GM19397 (cell line): ENCODE measurements around the gene CD101.

Experiments used
- ATAC-seq: cut with Tn5 transposase; IDR thresholded peaks from one replicate; pipeline ENCODE4 v1.9.1; 2021; ENCODE audit warnings: mild to moderate bottlenecking, moderate library complexity; ENCODE audit not compliant: unreplicated experiment

Gene CD101

DNA sequence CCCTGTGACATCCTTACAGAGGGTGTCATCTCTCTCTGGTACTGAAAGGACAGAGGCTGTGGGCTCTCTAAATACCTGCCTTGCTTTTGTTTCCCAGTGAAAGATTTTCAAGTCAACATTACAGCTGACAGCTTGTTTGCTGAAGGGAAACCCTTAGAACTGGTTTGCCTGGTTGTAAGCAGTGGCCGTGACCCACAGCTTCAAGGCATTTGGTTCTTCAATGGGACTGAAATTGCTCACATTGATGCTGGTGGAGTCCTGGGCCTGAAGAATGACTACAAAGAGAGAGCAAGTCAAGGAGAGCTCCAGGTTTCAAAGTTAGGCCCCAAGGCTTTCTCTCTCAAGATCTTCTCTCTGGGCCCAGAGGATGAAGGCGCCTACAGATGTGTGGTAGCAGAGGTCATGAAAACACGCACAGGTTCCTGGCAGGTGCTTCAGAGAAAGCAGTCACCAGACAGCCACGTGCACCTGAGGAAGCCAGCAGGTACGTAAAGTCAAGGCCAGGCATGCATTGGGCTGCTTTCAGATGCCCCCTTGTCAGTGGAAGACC, 11.8 kb downstream of the CD101 start:
- no peak for ATAC-seq

DNA sequence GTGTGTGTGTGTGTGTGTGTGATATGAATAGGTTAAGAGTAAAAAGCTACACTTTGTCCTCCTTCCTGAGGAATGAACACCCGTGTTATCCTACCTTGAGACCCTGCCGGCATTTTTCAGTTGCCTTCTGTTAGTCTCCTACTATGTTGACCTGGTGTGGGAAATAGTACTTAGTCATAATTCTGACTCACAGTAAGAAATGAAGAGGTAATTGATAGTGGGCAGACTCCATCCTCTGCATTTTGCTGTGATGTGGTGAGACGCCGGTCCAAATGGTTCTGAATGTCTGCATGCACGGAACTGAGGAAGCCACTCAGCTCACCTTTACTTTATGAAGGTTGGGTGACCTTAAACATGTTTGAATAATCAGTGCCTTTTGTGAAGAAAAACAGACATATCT, 12.6 kb downstream of the CD101 start:
- ATAC-seq: no peak

DNA sequence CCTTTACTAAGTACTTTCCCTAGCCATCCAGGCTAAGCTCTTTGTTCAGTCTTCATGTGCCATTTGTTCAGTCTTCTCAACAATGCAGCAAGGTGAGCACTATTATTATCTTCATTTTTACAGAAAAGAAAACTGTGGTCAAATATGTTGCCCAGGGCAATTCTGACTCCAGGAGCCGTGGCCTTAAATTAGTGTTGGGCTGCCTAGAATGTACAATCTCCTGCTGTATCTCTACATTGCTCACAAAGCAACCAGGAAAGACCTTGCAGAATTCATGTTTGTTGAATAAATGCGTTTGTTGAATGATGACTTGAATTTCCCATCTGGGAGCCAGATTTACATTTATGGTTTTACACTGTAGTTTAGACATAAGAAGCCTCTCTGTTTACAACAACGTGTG, 14.2 kb downstream of the CD101 start:
- ATAC-seq: no peak

DNA sequence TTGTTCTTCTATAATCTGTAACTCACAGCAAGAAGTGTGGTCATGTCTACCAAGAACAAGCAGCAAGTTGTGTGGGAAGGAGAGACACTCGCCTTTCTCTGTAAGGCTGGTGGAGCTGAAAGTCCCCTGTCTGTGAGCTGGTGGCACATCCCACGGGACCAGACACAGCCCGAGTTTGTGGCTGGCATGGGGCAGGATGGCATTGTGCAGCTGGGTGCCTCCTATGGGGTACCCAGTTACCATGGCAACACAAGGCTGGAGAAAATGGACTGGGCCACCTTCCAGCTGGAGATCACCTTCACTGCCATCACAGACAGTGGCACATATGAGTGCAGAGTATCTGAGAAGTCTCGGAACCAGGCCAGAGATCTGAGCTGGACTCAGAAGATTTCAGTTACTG, 15.5 kb downstream of the CD101 start:
- no peak for ATAC-seq

DNA sequence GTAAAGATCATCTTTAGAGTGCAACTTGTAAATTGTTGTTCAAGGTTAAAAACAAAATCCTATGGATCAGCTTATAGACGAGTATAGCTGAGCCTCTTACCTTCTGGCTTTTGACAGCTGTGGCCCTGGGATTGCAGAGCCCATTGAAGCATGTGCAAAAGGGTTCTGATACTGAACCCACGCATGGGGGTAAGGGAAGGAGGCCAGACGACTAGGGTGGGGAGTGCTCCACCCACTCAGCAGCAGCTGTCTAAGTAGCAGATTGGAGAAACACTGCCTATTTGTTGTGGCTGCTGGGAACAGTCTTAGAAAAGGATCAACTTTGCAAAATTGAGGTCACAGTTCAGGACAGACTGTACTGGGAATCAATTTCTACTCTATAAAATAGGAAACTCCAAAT, 16.1 kb downstream of the CD101 start:
- no peak for ATAC-seq

DNA sequence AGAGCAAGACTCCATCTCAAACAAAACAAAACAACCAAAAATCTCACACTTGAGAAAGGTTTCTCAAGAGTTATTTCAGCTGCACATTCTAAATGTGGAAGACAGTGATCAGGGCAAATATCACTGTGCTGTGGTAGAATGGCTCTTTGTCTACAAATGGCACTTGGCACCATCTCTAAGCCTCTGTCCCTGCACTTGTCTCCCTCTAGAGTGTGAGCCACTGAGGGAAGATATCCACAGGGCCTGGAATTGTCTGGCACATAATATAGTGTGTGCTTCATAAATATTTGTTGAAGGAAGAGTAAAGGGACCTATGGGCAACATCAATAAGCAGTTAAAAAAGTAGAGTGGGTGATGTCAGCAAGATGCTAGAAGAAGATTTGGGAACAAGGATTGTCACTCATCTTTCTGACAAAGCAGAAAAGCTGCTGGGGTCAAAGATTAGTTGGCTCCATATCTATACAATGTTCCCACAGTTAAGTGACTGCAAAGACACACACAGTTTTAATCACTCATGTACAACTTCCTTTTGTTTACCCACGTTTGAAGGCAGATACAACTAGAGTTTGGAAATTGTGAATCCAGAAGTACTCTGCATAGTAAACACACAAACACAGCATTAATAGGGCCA, 19.1 kb downstream of the CD101 start:
- ATAC-seq: no peak

DNA sequence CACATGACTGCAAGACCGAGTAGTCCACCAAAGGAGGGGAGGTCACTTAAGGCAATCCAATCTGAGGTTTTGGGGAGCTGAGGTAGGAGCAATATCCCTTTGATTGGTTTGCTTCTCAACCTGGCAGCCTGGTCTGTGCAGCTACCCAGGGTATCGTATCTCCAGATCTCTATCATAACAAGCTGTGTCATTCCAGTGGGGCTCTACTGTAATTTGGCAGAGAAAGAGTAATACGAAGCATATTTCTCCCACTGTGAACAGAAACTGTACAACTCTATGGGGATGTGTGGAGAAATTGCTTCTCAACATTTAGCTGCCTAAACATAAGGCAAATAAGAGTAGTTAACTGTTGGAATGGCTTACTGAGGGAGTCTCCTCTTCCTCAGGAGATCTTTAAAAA, 20.6 kb downstream of the CD101 start:
- ATAC-seq: no peak

DNA sequence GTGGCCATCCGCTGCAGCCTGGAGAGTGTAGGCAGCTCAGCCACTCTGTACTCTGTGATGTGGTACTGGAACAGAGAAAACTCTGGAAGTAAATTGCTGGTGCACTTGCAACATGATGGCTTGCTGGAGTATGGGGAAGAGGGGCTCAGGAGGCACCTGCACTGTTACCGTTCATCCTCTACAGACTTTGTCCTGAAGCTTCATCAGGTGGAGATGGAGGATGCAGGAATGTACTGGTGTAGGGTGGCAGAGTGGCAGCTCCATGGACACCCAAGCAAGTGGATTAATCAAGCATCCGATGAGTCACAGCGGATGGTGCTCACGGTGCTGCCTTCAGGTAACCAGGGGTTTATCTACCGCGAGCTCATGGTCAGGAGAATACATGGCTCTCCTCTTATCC, 24.0 kb downstream of the CD101 start:
- ATAC-seq: no peak

DNA sequence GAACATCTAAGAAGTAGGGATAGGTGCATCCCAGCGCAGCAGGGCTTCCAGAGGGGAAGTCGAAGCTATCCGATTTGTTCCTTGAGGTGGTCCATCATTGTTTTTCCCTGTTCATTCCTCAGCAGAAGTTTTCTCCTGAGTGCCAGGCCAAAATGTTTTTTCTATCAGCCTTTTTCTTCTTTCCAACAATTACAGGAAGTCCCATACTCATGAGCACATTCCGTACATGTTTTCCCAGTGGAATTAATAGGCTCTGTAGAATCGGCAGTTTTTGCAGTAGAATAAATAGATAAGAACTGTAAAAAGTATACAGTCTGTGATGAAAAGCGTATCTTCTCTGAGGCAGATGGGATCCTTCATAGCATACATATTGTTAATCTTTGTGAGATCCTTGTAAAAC, 24.8 kb downstream of the CD101 start:
- no peak for ATAC-seq

DNA sequence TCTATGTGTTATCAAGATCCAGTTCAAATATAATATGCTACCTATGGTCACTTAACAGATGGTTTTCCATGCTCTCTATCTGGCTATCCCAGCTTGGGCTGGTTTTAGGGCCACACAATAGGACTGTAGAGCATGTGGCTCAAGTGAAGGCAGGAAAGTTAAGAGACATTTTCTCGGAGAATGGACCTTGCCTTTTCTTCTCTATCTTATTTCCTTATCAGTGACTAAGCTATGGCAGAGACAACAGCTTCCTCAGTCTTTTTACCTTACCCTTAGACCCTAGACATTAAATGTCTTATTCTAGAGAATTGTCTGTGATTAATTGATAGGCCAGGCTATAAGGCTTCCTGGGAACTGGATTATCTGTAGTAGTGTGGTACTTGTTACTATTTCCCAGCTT, 28.1 kb downstream of the CD101 start:
- ATAC-seq: no peak

DNA sequence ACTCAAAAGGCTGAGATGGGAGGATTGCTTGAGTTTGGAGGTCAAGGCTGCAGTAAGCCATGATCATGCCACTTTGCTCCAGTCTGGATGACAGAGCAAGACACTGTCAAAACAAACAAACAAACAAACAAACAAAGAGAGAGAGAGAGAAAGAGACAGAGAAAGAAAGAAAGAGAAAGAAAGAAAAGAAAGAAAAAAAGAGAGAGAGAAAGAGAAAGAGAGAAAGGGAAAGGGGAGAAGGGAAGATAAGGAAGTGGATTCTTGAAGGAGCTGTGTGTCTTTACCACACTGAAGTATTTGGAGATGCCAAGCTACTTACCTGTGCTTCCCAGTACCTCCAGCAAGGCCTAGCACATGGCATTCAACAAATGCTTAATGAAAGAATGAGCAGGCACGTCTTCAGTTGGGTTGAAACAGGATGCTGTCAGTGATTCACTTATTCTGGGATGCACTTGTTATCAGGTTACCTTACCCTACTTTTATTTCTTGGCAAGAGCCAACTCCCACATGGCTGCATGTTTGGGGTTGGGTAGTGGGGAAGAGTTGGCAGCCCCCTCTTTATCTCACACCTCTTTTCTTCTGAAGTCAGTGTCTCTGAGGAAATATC, 28.8 kb downstream of the CD101 start:
- ATAC-seq: no peak

DNA sequence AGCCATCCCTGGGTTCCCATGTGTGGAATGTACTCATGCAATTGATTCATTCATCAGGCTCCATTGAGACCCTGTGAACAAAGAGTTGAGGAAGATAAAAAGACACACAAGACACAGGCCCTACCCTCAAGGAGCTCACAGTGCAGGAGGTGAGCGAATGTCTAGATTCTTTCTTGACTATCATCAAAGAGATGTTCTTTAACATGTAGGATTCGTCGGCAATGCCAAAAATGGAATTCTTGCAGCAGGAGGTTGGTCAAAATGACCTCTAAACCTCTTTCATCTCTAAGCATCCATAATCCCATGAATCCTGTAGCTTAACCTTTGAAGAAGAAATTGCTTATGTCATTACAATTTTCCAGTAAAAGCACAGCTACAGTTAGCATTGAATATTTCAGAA, 30.7 kb downstream of the CD101 start:
- ATAC-seq: no peak

DNA sequence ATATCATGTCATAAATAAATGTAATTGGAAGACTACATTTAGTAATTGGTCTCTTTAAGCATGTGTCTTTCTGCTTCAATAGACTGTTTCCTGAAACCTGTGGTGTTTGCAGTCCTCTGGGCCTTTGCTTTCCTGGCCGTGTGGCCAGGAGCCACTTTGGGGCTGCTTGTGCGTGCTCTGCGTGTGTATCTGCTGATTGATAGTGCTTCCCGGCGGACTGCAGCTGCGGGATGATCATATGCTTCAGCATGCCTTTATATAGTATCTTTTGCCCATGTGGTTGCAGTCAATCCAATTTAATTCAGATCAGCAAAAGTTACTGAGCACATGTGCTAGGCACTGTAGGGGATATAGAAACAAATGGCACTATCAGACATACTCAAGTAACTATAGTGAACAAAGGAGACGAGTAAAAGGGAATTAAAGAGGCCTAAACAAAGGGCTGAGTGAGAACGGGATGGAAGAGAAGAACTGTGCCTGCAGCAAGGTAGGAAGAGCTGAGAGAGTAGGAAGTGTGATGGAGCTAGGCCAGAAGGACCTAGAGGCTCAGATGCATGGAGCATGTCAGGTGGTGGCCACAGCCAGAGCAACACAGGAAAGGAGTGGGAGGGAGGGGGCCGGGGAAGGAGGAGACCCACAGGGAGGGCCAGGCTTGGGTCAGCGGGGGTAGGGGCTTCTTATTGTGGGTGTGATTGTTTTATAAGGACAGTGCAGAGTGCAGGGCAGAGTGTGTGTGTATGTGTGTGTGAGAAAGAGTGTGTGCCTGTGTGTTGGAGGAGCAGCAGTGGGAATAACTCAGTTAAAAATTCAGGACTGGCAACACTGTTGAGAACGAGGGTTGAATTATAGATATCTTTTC, 31.4 kb downstream of the CD101 start:
- no peak for ATAC-seq

DNA sequence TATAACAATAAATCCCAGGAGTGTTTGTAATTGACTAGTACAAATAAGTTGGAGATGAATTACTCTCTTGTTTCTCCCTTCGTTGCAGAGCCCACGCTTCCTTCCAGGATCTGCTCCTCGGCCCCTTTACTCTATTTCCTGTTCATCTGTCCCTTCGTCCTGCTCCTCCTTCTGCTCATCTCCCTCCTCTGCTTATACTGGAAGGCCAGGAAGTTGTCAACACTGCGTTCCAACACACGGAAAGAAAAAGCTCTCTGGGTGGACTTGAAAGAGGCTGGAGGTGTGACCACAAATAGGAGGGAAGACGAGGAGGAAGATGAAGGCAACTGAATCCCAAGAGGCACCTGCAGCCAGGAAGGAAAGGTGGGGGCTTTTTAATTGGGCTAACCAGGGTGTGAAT, 32.2 kb downstream of the CD101 start:
- ATAC-seq: no peak

DNA sequence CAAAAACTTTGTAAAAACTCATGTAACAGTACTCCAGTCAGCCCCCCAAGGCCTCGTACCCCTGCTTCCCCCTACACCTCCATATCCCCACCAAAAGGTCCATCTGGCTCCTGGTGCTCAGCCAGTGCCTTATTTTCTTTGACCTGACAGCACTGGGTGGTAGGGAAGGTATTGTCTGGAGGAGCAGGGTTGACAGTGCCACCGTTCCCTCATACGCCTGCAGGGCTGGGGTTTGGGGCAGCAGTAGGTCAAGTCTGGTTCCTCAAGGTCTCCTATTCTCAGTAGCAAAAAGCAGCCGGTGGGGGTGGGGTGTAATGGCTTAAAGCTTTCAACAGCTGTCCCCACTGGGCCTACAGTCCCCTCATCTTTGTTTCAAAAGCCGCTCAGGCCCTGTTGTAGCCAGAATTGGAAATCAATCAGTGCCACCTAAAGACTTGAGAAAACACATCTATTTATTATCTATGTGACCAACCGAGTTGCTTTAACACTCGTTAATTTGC, 33.3 kb downstream of the CD101 start:
- no peak for ATAC-seq

DNA sequence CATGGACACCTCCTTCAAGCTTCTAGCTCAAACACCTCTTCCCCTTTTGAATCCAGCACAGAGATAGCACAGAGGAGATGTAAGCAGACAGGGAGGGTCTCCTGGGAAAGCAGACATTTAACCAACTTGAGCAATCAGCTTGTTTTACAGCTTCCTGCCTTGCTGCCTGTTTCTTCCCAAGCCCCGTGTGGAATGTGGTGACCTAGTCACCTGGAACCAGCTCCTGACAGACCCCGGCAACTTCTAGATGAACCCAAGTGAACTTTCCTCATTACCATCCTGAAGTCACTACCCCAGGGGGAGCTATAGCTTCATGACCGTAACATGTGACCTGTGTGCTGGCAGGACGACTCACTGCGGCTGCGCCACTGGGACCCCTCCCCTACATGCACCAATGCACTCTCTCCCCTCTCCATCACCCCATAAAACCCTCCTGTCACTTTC, 34.5 kb downstream of the CD101 start:
- ATAC-seq: no peak

DNA sequence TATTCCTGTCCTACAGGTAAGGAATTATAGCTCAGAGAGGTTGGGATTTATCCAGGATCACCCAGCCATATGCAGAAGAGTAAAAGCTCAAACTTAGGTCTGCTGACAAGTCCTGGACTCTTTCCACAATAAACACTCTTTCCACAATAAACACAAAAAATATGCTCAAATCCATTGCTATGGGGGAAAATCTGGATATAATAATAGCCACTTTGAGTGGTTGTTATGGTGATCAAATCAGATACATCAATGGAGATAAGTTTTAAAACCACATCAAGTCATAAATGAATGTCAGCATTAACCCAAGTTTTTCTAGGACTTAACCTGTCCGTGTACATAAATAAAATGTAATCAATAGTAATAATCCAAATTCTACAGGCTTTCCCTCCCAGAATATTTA, 36.2 kb downstream of the CD101 start:
- no peak for ATAC-seq

DNA sequence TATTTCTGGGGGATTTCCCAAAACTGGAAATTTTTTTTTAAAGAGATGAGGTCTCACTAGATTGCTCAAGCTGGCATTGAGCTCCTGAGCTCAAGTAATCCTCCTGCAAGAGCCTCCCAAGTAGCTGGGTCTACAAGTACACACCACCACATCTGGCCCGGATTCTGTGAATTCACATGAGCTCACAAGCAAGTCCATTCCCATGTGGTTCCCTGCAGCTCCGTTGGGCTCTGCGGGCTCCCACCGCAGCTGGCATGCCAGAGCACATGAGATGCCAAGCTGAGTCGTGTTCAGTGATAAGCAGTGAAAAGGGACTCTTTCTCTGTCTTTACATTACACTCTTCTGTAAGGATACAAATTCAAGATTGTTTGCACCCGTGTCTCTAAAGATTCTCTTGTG, 36.7 kb downstream of the CD101 start:
- no peak for ATAC-seq

DNA sequence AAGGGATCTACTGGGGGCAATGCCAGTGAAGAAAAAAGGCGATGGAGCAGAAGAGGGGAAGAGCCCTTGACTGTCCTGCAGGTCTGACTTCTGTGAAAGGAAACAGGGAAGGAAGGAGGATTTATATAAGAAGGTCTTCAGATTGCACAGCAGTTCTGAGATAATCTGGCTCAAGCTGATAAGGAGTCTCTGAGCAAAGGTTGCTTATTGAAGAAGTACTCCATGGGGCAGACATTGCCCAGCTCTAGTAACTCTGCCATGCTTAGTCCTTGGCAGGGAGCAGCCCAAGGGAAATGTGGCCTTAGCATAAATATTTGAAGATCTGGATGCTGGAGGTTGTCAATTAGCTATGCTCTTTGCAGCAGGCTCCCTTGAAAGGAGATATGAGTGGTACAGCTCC, 42.7 kb downstream of the CD101 start:
- no peak for ATAC-seq

DNA sequence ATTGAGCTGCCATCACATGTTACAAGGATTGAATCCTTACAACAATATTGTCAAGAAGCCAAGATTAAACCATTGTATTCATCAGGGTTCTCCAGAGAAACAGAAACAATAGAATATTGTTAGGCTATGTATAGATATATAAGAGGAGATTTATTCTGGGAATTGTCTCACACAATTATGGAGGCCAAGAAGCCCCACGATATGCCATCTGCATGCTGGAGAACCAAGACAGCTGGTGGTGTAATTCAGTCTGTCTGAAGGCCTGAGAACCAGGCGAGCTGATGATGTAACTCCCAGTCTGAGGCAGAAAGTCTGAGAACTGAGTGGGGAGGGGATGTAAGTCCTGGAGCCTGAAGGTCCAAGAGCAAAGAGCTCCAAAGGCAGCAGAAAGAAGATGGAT, 44.1 kb downstream of the CD101 start:
- no peak for ATAC-seq

DNA sequence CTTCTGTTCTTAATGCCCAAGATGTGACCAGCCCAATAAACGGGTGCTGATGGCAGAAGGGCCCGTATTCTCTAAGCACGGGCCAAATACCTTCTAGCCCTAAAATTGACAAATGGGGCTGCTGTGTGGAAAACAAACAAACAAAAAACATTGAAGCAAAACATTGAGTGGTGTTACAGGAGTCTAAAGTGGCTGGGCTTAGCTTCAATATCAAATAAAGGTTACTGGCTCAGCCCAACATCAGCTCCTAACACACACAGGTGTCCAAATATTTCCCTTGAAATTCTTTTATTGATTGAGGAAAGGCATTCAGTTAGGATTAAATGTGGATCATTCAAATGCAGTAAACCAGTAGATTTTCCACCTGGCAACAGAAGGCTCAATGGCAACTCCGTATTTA, 45.2 kb downstream of the CD101 start:
- ATAC-seq: no peak

DNA sequence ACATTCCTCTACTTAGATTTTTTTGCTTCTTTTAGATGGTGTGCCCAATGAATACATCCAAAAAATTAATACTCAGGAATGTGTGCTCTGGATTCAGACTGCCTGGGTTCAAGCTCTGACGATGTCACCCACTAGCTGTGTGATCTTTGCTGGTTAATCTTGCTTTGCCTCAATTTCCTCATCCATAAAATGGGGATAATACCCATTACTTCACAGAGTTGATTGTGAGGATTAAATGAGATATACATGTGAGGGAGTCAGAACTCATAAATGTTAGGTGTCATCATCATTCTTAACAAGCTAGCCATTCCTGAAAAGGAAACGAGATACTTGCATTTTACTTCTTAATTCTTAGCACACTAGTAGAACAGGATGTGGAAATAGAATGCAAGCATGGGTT, 45.7 kb downstream of the CD101 start:
- ATAC-seq: no peak
